Right ventricle myocardium superior (tissue), 1 donor: ENCODE data around the gene PLEKHG4B. TPM values are rescaled to one million over a fixed set of nuclear protein-coding genes. Genes with fewer than 3 reads are reported as not detected.
"Not testable (repeated sequence)": the region's sequence is repeated elsewhere in the genome, so short reads cannot be mapped to it uniquely, and the experiment has no call there.

ENCODE experiments used
- ATAC-seq: fragments of 200-7000 bp; cut with Tn5 transposase; one replicate; pipeline ENCODE4 v1.9.1; 2020; ENCODE audit warnings: mild to moderate bottlenecking; ENCODE audit not compliant: poor library complexity
- DNase-seq: peaks from one replicate; pipeline ENCODE4 v3.0.0-alpha.2; 2020
- intact Hi-C: fragments of 100-400 bp; cut with DNase I; formaldehyde crosslinking; loops from one replicate; pipeline ENCODE4 v1.11.2; 2022
- total RNA-seq: library from RNA; stranded (reverse); fragmentation: NEBNext Ultra II Directional; extraction: Animal tissue kit (Norgen Biotek cat#: 25700); gene quantifications from one replicate; pipeline ENCODE4 v1.2.1, GENCODE V29; 2021
- donor health status: DM: no; HTN: yes; CAD: no; lungs with severe emphysema.

The PLEKHG4B gene
- total RNA-seq, 1 donor from 2014 or later, result not detected

GRCh38 chr5:73181-73447 lies 18.9 kb upstream of the PLEKHG4B start:
- intact Hi-C loops, ATAC-seq: not testable (repeated sequence)
- peak; percentile 34 for DNase-seq

GRCh38 chr5:73768-74502 lies 18.0 kb upstream of the PLEKHG4B start:
- no peak for DNase-seq

GRCh38 chr5:74503-75109 lies 17.4 kb upstream of the PLEKHG4B start:
- no peak for DNase-seq
- ATAC-seq, result no peak
- intact Hi-C loops, result no loop called here

More at GRCh38 chr5:73768-74502, 18.0 kb upstream of the PLEKHG4B start:
- intact Hi-C loops, result no loop called here
- no peak for ATAC-seq

DNA sequence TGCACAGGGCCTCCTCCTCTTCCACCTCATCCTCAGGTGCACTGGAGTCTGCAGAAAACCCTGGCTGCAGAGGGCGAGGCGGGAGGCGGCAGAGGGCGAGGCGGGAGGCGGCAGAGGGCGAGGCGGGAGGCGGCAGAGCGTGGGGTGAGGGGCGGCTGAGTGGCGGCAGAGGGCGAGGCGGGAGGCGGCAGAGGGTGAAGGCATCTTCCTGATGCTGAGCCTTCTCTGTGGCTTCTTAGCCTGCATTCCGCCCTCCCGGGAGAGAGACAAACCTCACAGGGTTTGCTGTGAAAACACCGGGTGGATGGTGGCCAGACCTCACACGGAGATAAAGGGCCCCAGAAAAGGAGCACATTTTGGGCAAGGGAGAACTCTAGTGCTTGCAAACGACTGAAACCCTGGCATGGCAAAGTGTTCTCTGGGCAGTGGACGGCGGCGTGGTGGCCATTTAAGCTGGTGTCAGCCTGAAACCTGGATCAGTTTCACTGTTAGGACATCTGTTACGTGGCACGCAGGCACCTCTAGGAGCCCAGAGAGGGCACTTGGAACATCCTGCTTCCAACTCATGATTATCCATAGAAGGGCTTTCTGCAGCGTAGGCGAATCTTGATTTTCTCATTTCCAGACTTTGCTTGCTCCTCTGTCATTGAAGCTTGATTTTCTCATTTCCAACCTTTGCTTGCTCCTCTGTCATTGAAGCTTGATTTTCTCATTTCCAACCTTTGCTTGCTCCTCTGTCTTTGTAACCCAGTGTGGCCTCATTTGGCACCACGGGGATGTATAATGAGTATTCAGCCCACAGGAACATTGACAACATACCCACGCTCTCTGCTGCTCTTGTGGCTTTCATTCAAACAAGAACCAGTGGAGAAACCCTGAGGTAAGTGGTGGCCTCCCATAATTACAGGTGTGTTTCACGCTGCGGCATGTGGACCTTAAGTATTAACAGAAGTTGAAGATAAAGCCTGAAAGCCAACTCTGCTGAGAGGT lies 16.3 kb upstream of the PLEKHG4B start:
- intact Hi-C loops, result no loop called here
- ATAC-seq (no peak), DNase-seq (peak; percentile 13)

- ATAC-seq, result no peak
- intact Hi-C loops, result no loop called here
- DNase-seq, result peak; percentile 26
Observed at GRCh38 chr5:76358-77169, 15.4 kb upstream of the PLEKHG4B start.

- intact Hi-C loops, result no loop called here
Observed at GRCh38 chr5:77170-77501, 14.8 kb upstream of the PLEKHG4B start.

GRCh38 chr5:77546-77945 lies 14.4 kb upstream of the PLEKHG4B start:
- intact Hi-C loops, result no loop called here
- DNase-seq (no peak), ATAC-seq (no peak)

More at GRCh38 chr5:77170-77501, 14.8 kb upstream of the PLEKHG4B start:
- ATAC-seq (no peak), DNase-seq (no peak)

DNA sequence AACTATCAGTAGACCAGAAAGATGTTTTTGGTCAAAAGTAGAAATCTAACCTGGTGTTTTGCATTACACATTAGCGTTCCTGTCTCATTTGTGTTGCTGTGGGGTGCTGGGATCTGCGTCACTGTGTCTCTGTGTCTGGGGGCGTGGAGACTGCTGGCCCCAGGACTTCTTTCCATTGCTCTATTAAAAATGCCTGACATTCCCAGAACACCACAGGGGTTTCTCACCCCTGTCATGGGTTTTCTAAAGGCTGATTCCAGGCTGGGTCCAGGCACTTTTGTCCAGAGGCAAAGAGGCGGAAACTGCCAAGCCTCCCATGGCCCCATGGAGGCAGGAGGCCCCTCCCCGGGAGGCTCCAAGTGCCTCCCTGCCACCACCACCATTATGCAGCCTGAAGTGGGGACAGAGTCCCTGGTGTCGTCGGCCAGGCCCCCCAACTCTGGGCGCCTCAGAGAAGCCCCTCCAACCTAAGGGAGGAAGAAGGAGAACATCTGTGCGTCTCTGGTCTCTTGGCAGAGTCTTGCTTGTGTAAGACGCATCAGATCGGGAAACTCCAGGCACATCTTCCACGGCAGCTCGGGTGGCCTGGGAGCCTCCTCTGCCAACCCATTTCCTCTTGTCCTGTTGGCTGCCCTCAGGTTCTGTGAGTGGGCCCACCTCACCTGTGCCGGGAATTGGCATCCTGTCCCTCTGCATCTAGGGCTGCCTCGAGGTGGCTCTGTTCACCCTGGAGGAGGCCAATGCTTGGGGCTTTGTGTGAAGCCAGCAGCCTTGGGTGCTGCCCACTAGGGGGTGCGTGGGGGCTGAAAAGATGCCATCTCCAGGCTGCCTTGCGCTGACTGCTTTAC lies 13.8 kb upstream of the PLEKHG4B start:
- ATAC-seq, result peak; percentile 90
- no peak for DNase-seq
- intact Hi-C loops, result no loop called here

GRCh38 chr5:78805-79149 lies 13.2 kb upstream of the PLEKHG4B start:
- intact Hi-C loops, result no loop called here
- DNase-seq, result no peak
- ATAC-seq, result no peak

DNA sequence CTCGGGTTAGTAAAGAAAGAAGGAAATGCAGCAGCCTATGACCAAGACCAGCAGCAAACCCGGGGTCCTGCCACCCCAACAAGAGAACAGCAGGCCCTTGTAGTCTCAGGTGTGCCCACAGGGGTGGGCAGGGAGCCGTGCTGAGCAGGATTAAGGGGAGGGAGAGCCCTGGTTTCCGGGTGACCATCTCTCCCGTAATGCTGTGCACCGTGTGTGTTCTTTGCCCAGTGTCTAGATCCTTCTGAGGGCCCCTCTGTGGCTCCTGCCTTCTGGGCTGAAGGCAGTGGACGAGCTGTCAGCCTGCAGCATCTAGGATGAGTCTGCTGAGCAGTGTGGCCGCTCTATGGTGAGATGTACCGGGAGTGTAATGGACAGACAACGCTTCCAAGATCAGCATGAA lies 12.7 kb upstream of the PLEKHG4B start:
- ATAC-seq, result no peak
- no peak for DNase-seq
- intact Hi-C loops, result no loop called here

DNA sequence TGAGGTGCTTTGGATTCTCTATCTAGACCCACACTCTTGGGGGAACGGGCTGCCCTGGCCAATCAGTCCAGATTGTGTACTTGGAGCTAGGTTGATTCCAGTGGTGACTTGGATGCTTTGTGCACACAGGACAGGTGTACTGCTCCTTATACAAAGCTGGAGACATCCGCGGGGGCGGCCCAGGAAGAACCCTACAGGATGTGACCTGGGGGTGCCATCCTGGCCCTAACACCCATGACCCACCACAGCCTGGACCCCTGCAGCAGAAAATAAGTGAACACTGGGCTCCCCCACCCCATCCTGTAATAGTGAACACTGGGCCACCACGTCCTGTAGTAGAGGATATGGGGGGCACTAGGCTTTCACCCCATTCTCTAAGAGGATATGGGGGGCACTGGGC lies 12.1 kb upstream of the PLEKHG4B start:
- ATAC-seq, result no peak
- intact Hi-C loops, result no loop called here
- DNase-seq, result no peak

DNA sequence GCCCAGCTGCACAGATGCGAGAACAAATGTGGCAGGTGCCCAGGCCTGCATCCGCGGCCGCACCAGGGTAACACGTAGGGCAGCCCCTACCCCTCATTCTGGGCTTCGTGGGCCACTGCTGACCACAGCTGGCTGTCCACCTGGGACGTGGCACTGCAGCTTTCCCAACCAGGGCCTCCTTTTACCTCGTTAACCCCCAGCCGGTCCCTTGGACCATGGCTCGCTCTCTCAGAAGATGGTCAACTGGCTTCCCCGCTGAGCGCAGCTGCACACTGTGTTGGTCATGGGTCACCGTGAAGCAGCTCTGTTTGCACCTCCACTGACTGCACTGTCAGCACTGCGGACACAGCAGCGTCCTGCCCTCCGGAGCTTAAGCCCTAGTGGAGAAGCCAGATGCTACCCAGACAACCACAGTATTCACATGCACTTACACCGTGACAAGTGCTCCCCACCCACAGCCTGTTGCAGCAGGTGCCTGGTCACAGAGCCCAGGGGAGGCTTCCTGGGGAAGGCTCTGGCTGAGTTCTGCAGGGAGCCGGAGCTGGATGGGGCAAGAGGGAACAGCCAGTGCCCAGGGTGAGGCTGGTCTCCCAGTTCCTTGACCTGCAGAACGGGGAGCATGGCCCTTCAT lies 10.5 kb upstream of the PLEKHG4B start:
- intact Hi-C loops, result no loop called here
- DNase-seq, result no peak
- no peak for ATAC-seq

DNA sequence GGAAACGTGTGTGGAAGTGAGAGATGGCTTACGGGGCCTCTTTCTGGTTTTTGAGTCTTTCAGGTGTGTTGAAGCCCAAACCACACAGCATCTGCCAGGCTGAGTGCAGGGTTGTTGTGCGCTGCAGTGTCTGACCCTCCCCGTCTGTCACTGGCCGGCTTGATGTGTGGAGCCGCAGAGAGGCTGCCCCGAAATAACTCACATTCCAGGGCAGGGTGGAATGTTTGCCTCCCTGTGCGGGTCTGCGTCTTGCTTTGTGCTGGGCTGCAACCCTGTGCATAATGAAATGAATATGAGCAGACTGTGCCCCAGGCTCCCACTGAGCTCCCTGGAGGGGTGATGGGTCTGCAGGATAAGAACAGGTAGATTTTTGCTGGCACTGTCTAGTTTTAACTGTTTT lies 9.9 kb upstream of the PLEKHG4B start:
- ATAC-seq (peak; percentile 49), DNase-seq (no peak)
- intact Hi-C loops, result no loop called here

GRCh38 chr5:82570-82969 lies 9.4 kb upstream of the PLEKHG4B start:
- DNase-seq (no peak), ATAC-seq (no peak)

DNA sequence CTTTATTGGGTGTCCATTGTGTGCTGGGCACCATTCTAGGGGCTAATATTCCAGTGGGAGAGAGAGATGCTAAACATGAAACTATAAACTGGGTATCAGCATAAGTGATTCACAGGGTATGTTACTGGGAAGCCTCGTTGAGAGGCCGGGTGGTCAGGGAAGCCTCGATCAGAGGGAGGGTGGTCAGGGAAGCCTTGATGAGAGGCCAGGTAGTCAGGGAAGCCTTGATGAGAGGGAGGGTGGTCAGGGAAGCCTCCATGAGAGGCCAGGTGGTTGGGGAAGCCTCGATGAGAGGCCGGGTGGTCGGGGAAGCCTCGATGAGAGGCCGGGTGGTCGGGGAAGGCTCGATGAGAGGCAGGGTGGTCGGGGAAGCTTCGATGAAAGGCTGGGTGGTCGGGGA lies 8.9 kb upstream of the PLEKHG4B start:
- no peak for ATAC-seq
- intact Hi-C loops, result no loop called here

More at GRCh38 chr5:82570-82969, 9.4 kb upstream of the PLEKHG4B start:
- intact Hi-C loops, result no loop called here

DNA sequence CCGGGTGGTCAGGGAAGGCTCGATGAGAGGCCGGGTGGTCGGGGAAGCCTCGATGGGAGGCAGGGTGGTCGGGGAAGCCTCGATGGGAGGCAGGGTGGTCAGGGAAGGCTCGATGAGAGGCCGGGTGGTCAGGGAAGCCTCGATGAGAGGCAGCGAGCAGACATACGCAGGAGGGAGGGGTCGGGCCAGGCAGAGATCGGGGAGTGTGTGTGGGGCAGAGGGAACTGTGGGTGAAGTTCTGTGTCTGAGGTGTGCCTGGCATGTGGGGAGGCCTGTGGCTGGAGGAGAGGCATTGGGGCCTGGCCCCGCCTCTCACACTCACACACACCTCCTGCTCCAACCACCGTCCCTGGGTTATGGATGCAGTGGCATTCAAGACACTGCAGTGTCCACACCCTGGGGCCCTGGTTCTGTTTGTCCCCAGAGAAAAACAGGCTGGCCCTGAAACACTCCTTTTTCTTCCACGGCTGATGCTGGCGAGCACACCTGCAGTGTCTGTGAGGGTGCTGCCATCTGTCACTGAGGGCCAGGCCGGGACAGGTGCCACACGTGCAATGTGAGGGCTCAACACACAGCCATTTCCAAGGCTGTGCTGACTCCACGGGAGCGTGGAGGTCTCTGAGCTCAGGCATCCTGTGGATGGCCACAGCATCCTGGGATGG lies 6.5 kb upstream of the PLEKHG4B start:
- DNase-seq, result no peak
- no peak for ATAC-seq
- intact Hi-C loops, result no loop called here

More for the DNA sequence above, 8.9 kb upstream of the PLEKHG4B start:
- no peak for DNase-seq
